NCI-H1417 treated with DMSO at 0.1 percent for 48 hours (cell line): ENCODE data around the gene PACRG.

Source experiments
- DNase-seq: peaks from one replicate; lab custom pipeline; 2025; lab: John Stamatoyannopoulos, UW

The PACRG gene

DNA sequence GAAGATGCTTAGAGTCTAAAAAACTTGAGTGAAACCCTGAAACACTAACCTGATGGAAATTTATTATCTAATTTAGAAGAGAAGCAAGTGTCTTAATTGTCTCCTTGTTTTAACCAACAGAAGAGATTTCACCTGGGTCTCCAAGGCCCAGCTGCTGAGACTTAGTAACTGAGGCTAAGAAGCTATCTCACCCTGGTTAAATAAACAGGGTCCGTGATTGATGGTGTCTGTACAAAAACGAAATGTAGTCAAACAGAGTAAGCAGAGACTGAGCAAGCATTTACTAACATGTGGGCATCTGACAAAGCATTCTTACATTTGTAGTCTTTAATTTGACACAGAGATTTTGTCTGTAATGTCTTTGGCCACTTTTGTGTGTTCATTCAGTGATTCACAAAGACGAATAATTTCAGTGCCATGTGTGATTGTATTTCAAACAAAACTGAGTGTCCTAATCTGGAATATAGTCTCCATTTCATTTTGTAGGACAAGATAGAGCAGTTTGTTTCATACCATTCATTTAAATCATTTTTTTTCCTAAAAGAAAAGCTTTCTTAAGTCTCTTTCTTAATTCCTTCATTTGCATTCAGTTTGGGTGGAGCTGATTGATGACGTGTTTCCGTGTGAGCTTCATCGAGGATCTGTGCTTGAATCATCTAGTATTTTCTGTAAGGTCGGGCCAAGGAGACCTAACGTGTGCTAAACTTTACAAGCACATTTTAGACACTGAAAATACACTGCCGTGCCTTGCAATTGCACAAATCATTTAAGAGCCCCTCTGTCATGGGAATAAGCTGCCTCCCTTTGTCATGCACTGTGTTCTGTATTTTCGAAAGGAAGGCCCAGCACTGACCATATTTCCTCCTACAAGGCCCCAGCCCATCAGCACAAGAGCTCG lies 516.2 kb downstream of the PACRG start:
- no peak for DNase-seq

DNA sequence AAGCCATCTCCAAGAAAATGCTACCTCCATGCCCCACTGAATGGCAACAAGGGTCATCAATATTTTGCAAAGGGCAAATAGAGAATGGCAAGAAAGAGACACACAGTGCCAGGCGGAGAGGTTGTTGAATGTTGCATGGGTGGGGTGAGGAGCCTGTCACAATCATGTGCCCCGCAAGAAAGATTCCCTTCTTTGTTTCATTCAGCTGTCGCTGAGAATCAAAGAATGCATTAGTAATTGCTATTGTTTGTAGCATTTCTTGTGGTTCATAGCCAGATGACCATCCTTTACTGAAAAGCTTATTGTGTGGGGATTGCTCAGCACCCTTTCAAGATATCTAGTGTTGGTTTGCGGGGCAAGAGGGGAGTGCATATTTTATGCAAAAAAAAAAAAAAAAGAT lies 520.3 kb downstream of the PACRG start:
- DNase-seq = no peak

DNA sequence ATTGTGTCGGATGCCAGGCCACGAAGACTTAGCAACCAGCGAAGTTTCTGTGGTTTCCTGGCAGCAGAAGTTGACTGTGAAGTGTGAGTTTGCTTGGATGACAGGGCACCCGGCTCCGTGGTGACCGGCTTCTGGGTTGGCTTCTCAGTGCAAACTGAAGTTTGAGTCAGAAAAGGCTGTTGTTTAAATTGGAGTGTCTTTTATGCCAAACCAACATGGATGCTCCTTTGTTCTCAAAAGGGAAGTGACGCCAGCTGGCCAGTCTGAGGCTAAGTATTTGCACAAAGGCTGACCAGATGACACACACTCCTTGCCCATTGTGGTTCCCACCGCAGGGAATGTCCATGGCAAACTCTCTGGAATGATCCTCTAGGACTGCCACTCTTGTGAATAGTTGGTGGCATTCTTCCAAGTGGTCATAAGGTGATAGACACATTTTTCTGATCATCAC lies 521.9 kb downstream of the PACRG start:
- no peak for DNase-seq

DNA sequence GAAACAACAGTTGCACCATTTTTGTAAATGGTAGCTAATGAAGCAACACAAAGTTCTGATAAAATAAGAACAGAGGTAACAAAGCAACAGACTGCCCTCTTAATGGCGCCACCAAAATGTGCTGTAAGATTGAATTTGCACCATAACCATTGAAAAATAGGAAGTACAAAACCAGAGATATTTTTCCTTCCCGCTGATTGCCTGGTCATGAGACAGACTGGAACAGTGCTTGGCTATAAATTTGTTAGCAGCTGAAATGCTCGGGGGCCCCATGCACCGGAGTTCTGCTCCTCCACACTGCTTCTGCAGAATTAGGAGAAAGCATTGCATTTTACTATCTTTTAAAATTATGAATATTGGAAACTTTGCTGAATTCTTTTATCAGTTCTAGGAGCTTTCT lies 522.3 kb downstream of the PACRG start:
- DNase-seq = no peak

GRCh38 chr6:163252061-163252591 lies 524.4 kb downstream of the PACRG start:
- DNase-seq = no peak

GRCh38 chr6:163253556-163254213 lies 525.9 kb downstream of the PACRG start:
- DNase-seq = no peak

DNA sequence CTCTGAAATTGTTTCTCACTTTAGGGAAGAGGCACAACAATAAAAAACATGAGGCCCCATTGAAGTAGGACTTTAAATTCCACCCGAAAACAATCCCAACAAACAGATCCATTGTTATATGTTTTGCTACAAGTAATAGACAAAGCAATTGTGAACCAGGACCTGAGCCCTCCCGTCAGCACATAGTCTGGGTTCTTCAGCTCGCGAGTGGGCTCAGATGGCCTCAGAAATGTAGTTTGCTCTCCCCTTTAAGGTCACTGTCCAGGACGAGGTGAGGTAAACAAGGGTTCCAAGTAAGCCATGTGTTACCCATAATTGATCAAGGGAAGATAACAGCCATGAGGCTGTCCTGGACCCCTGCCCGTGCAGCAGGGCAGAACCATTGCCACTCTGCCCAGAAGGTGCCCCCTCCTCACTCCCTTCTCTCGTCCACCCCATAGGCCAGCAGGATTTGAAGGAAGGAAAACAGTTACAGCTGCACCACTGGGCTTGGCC lies 526.6 kb downstream of the PACRG start:
- no peak for DNase-seq

- no peak for DNase-seq
These were observed 527.5 kb downstream of the PACRG start for GRCh38 chr6:163255265-163255664.

DNA sequence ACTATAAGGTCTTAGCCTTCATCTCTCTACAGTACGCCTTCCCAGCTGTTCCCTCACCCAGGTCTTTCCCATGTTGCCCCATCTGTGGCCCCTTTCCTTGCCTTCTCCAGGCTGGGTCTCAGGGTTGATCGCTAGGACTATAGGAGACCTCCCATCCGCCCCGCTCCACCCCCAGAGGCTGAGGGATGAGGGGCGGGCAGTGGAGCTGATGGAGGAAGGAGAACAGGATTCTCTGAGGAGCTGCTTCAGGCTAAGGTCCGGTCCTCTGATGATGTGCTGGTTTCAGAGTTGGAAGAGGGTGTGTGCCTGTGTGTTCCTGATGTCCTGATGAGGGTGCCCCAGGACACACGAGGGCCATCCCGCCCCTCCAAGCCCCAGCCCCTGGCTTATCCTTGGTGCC lies 531.9 kb downstream of the PACRG start:
- DNase-seq = no peak

DNA sequence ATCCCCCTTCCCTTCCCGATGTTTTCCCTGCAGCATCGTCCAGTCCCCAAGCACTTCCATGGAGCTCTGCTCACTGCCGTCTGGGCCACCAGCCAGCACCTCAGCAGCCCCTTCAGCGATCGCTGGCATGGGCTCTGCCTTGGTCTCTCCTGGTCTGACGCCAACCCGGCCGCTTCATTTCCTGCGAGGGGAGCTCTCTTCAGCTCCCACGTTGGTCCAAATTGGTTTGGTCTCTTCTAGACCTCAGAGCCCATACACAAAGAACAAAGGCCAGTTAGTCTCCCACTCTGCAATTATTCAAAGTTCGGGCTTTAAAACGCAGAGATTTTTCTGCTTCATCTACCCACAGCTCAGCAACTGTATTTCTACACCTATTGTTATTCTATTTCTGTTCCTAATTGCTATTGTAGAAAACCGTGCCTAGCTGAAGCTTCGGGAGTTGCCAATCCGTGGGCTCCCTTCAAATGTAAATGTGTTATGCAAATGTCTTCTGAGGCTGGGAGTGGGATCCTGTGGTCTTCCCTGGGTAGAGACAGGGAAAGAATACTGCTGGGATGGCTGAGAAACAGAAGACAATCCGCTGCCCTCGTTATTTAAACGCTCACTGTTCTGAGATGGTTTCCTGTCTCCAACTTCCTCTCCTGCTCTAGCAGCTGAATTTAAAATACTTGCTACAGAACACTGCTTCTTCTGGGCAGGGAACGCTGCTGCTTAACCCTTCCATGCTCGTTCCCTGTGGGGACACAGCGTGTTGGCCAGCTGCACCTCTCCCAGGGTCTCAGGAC lies 532.5 kb downstream of the PACRG start:
- DNase-seq = no peak

DNA sequence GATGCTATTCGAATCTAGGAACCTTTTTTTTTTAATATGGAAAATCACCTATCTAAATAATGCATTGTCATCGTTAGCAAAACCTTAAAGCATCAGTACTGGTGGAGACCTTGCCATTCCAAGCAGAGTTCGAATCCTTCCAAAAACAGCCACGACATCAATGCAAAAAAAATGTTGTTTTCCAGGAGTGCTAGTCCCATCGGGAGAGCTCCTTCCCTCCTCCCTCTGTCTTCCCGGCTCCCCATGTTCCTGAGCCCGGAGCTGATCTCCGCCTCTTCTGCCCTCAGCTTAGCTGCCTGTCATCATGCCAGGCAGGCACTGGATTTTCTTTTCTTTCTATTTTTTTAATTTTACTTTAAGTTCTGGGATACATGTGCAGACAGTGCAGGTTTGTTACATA lies 533.1 kb downstream of the PACRG start:
- no peak for DNase-seq

- no peak for DNase-seq
These were observed 533.6 kb downstream of the PACRG start for GRCh38 chr6:163261361-163261760.

- DNase-seq = no peak
These were observed 534.3 kb downstream of the PACRG start for GRCh38 chr6:163262080-163262479.

- no peak for DNase-seq
These were observed 535.4 kb downstream of the PACRG start for GRCh38 chr6:163263196-163263595.

- no peak for DNase-seq
These were observed 536.4 kb downstream of the PACRG start for GRCh38 chr6:163263998-163264661.

- no peak for DNase-seq
These were observed 536.9 kb downstream of the PACRG start for GRCh38 chr6:163264662-163265035.

- no peak for DNase-seq
These were observed 553.9 kb downstream of the PACRG start for GRCh38 chr6:163281634-163282033.

GRCh38 chr6:163282672-163283071 lies 554.9 kb downstream of the PACRG start:
- DNase-seq = no peak

GRCh38 chr6:163284151-163284550 lies 556.4 kb downstream of the PACRG start:
- no peak for DNase-seq

DNA sequence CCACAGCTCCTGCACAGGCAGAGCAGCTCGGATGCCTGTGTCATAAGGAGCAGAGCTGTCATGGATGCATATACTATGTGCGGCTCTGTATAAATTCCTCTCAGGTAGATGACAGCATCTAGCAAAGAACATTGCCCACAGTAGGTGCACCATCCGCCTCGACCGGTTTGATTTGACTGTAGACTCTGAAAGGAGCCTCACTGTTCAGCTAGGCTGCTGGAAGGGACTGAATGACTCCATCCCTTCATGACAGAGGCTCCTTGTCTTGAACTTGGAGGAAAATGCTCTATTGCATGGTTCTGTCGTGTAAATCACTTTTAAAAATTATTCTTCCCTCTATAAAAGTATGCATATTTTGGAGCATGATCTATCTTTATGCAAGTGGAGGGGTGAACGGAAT lies 557.9 kb downstream of the PACRG start:
- no peak for DNase-seq

DNA sequence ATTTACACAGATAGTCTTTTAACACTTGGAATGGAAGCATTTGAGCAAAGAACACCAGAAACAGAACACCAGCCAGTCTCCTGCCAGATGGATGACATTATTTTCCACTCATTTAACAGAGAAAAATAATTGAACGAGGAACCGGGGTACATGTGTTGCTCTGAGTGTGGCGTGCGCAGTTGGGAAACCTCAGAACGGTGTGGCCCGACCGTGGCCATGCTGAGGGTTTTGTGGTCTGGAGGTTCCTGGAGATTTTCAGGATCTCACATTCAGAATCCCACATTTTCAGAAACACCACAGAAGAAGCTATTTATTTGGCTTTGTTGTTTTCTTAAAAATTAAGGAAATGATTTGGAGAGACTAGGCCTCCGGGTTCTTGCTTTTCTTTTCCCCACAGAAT lies 559.9 kb downstream of the PACRG start:
- DNase-seq = no peak

DNA sequence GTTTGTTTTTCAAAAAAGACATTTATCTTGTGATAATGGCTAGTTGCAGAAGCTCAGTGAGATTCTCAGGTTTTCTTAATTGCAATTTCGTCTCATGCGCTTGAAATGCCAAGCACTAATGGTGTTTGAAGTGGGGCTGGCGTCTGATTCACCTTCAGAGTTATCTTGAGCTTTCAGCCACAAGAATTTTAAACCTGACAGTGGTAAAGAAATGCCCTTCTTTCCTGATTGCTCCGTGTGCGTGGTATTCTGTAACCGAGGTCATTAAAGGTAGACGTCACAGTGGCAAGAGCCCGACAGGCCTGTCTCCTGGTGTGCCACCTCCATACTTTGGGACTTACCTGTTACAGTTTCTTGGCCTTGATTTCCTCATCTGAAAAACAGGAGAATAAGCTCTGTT lies 560.3 kb downstream of the PACRG start:
- DNase-seq = no peak
